Ascending aorta (tissue), 2 donors: ENCODE measurements around the gene TATDN2. TPM values are rescaled to one million over a fixed set of nuclear protein-coding genes. Genes with fewer than 3 reads are reported as not detected.

Experiments used
- DNase-seq, 2 donors: peaks; one replicate each; pipeline ENCODE4 v3.0.0-alpha.2; 2019; ENCODE audit warnings: low spot score in 2 of 2
- H3K27ac ChIP-seq, 2 donors: fragments of 200-600 bp; sonication (generic); one replicate each; pipeline ENCODE4 v1.5.1; 2016 to 2017; ENCODE audit warnings: mild to moderate bottlenecking in 1 of 2
- H3K27me3 ChIP-seq: fragments of 200-600 bp; sonication (generic); one replicate; pipeline ENCODE4 v1.5.1; 2017
- H3K36me3 ChIP-seq, 2 donors: fragments of 200-600 bp; sonication (generic); one replicate each; pipeline ENCODE4 v1.5.1; 2016
- H3K4me1 ChIP-seq, 2 donors: fragments of 200-600 bp; sonication (generic); one replicate each; pipeline ENCODE4 v1.5.1; 2016 to 2017; ENCODE audit warnings: mild to moderate bottlenecking in 1 of 2
- H3K4me3 ChIP-seq, 2 donors: fragments of 200-600 bp; sonication (generic); one replicate each; pipeline ENCODE4 v1.5.1; 2016 to 2017; ENCODE audit warnings: mild to moderate bottlenecking in 1 of 2
- H3K9me3 ChIP-seq, 2 donors: fragments of 200-600 bp; sonication (generic); one replicate each; pipeline ENCODE4 v1.5.1; 2016
- intact Hi-C: fragments of 100-400 bp; cut with DNase I; formaldehyde crosslinking; loops from one replicate; pipeline ENCODE4 v1.15.1; 2023
- total RNA-seq: library from RNA; depleted of rRNA; stranded (reverse); fragments of >200 nt; gene quantifications from one replicate; pipeline ENCODE4 v1.1.0, GENCODE V29; 2016
- TF ChIP-seq, protein P1 (sequence below), 3 experiments: fragments of 200-600 bp in 2 of 3; fragments of 450-650 bp in 1 of 3; sonication (generic) in 2 of 3; IDR thresholded peaks; one replicate each; pipeline ENCODE4 v1.5.1; 2016 to 2019; ENCODE audit warnings: antibody characterized with exemption in 3 of 3, mild to moderate bottlenecking in 1 of 3, moderate library complexity in 1 of 3

TATDN2 gene
- total RNA-seq, 1 donor from 2014 or later, result 29.1 TPM

DNA sequence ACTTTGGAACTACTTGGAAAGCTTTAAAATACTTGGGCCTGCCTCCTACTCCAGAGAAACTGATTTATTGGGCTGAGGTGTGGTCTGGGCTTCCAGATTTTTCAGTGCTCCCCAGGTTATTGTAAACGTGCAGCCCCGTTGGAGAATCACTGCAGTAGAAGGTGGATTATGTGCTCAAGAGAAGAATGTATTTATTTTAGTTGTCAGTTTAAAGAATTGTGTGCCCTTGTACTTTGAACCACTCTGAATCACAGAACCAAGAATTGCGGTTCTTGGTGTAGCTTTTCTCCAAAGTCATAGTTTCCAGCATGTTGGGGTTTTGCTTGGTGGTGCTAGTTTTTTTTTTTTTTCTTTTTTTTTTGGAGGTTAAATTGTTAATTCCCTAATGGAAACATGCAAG, 1.6 kb downstream of the TATDN2 start:
- Histone ChIP-seq H3K4me3 (peak overlapping the region; percentile 86 to 98), H3K9me3 (peaks cover 0 to 13% of the 10 kb centered on the region in 2 donors), H3K4me1 (peaks cover 2 to 25% of the 10 kb centered on the region in 2 donors), H3K36me3 (peaks cover 0 to 19% of the 10 kb centered on the region in 2 donors), H3K27me3 (no peaks in the 10 kb centered on the region), H3K27ac (peak overlapping the region in 1 of 2 donors; percentile 88)
- intact Hi-C loops, result loop anchor here (2.0 to 10.0 kb wide), 2 partner anchors 71 to 315 kb away; partner anchors contain the start of genes CRELD1 and SEC13
- TF ChIP-seq, protein P1, sequence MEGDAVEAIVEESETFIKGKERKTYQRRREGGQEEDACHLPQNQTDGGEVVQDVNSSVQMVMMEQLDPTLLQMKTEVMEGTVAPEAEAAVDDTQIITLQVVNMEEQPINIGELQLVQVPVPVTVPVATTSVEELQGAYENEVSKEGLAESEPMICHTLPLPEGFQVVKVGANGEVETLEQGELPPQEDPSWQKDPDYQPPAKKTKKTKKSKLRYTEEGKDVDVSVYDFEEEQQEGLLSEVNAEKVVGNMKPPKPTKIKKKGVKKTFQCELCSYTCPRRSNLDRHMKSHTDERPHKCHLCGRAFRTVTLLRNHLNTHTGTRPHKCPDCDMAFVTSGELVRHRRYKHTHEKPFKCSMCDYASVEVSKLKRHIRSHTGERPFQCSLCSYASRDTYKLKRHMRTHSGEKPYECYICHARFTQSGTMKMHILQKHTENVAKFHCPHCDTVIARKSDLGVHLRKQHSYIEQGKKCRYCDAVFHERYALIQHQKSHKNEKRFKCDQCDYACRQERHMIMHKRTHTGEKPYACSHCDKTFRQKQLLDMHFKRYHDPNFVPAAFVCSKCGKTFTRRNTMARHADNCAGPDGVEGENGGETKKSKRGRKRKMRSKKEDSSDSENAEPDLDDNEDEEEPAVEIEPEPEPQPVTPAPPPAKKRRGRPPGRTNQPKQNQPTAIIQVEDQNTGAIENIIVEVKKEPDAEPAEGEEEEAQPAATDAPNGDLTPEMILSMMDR (IDR thresholded peaks at IDR 0.05), result no peak
- DNase-seq, result no peak

DNA sequence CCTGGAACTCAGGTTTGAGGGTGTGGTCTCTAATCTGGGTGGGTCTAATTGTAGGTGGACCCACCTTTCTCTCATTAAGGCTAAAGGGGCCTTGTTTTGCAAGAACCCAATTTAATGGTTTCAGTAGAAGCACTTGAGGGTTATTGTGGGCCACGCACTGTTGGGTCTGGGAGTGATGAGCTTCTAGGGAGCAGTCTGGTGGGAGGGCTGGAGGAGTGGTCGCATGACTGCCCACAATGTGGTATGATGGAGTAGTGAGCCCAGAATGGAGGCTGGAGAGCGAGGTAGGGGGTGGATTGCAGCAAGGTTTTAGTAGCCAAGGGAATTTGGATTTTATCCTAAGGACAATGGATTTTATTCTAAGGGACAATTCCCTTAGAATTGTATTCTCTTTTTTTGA, 2.7 kb downstream of the TATDN2 start:
- TF ChIP-seq, protein P1 (IDR thresholded peaks at IDR 0.05), result no peak
- intact Hi-C loops, result no loop called here
- peak overlapping the region; percentile 21 to 98 for H3K4me3 ChIP-seq
- H3K27me3 ChIP-seq, result no peaks in the 10 kb centered on the region
- no peak overlapping the region for H3K27ac ChIP-seq
- H3K4me1 ChIP-seq, result peaks cover 2 to 25% of the 10 kb centered on the region in 2 donors
- DNase-seq, result no peak
- peaks cover 0 to 2% of the 10 kb centered on the region in 2 donors for H3K9me3 ChIP-seq
- H3K36me3 ChIP-seq, result peaks cover under 1 to 25% of the 10 kb centered on the region in 2 donors

DNA sequence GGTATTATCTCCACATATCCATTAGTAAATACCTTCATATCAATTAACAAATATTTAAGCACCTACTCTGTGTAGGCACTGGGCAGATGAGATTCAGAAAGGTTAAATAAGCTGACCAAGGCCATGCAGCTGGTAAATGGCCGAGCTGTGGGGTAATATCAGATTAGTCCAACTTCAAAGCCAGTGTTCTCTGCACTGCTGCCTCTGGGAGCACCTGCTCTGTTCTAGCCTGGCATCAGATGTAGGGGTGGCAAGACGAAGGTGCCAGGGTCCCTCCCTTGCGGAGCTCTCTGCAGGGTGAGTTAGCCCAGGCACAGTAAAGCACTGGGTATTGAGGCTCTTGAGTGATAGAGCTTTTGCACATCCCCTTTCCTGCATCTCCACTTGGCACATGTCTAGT, 5.5 kb downstream of the TATDN2 start:
- H3K9me3 ChIP-seq, result no peaks in the 10 kb centered on the region
- DNase-seq, result no peak
- H3K27me3 ChIP-seq, result no peaks in the 10 kb centered on the region
- H3K4me1 ChIP-seq, result peaks cover 0 to 22% of the 10 kb centered on the region in 2 donors
- peaks cover 6 to 34% of the 10 kb centered on the region in 2 donors for H3K36me3 ChIP-seq
- TF ChIP-seq, protein P1 (IDR thresholded peaks at IDR 0.05), result no peak
- no peak overlapping the region for H3K27ac ChIP-seq
- no peak overlapping the region for H3K4me3 ChIP-seq
- intact Hi-C loops, result no loop called here

DNA sequence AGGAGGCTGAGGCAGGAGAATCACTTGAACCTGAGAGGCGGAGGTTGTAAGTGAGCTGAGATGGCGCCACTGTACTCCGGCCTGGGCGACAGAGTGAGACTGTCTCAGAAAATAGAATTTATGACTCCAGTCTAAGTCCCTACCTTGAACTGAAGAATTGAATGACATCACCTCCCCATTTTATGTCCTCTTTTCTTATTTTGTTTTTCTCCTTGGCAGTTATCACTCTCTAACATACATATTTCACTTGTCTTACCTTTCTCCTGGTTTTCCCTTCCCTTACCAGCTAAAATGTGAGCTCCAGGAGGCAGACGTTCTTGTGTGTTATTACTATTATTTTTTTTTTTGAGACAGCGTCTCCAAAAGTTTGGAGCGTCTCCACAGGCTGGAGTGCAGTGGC, 7.6 kb downstream of the TATDN2 start:
- Histone ChIP-seq H3K4me3 (no peak overlapping the region), H3K27me3 (no peaks in the 10 kb centered on the region), H3K9me3 (no peaks in the 10 kb centered on the region), H3K27ac (no peak overlapping the region), H3K36me3 (peaks cover 13 to 51% of the 10 kb centered on the region in 2 donors), H3K4me1 (peaks cover 0 to 7% of the 10 kb centered on the region in 2 donors)
- intact Hi-C loops, result no loop called here
- DNase-seq, result no peak
- TF ChIP-seq, protein P1 (IDR thresholded peaks at IDR 0.05), result no peak

DNA sequence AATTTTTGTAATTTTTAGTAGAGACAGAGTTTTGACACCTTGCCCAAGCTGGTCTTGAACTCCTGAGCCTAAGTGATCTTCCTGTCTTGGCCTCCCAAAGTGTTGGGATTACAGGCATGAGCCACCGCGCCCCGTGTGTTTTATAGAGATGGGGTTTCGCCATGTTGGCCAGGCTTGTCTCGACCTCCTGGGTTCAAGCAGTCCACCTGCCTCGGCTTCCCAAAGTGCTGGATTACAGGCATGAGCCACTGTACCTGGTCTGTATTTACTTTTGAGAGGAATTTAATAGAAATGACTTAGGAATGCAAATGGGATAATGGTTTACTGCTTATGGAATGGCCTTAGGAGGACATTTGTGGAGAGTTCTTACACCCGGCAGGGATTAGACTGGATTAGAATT, 10.8 kb downstream of the TATDN2 start:
- Histone ChIP-seq H3K4me3 (no peak overlapping the region), H3K9me3 (no peaks in the 10 kb centered on the region), H3K27me3 (no peaks in the 10 kb centered on the region), H3K27ac (no peak overlapping the region), H3K4me1 (no peaks in the 10 kb centered on the region), H3K36me3 (peaks cover 25 to 52% of the 10 kb centered on the region in 2 donors)
- TF ChIP-seq, protein P1 (IDR thresholded peaks at IDR 0.05), result no peak
- intact Hi-C loops, result no loop called here
- no peak for DNase-seq

DNA sequence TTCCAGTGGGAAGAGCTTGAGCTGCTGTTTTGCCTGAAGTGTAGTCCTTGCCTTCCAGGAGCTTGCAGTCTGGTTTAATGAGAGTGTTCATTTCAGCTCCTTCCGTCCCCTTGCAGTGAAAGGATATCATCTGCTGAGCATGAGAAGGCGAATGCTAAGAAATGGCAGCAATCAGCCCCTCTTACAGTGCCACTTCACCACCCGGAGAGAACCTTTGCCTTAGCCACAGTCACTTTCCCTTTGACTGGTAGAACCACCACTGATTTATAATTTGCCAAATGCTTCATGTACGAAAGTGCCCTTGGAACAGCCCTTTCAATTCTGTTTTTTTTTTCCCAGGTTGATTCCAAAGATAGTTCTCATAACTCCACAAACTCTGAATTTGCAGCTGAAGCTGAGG, 11.5 kb downstream of the TATDN2 start:
- H3K4me1 ChIP-seq, result no peaks in the 10 kb centered on the region
- H3K9me3 ChIP-seq, result no peaks in the 10 kb centered on the region
- intact Hi-C loops, result no loop called here
- no peak overlapping the region for H3K27ac ChIP-seq
- TF ChIP-seq, protein P1 (IDR thresholded peaks at IDR 0.05), result no peak
- no peaks in the 10 kb centered on the region for H3K27me3 ChIP-seq
- H3K4me3 ChIP-seq, result no peak overlapping the region
- peaks cover 25 to 47% of the 10 kb centered on the region in 2 donors for H3K36me3 ChIP-seq
- DNase-seq, result no peak
